Neural cell (in vitro differentiated cells): ENCODE results near the gene ANKRD63. TPM values are rescaled to one million over a fixed set of nuclear protein-coding genes. Genes with fewer than 3 reads are reported as not detected.

Source experiments
- H2AFZ ChIP-seq: fragments of 200-600, 300-800 bp; sonication (generic), shearing (Covaris generic); 2 replicates; pipeline ENCODE4 v1.6.0; 2014; ENCODE audit warnings: low read depth, mild to moderate bottlenecking, antibody characterized with exemption, low read length, moderate library complexity
- H3F3A ChIP-seq: fragments of 200-600 bp; shearing (Covaris generic); 2 replicates; pipeline ENCODE4 v1.6.1; 2016; ENCODE audit warnings: mild to moderate bottlenecking, moderate library complexity, mixed read lengths, antibody characterized with exemption, low read length; ENCODE audit not compliant: insufficient read depth, poor library complexity, severe bottlenecking
- H3K27ac ChIP-seq: fragments of 200-600, 300-800 bp; sonication (generic), shearing (Covaris generic); 2 replicates; pipeline ENCODE4 v1.5.1; 2014; ENCODE audit warnings: mild to moderate bottlenecking, low read length, moderate library complexity
- H3K27me3 ChIP-seq: fragments of 300-800, 200-600 bp; sonication (generic), shearing (Covaris generic); 2 replicates; pipeline ENCODE4 v1.6.0; 2014; ENCODE audit warnings: mild to moderate bottlenecking, low read depth, low read length, moderate library complexity; ENCODE audit not compliant: insufficient read depth
- H3K36me3 ChIP-seq: fragments of 300-800, 200-600 bp; sonication (generic), shearing (Covaris generic); 2 replicates; pipeline ENCODE4 v1.5.1; 2014; ENCODE audit warnings: mild to moderate bottlenecking, antibody characterized with exemption, low read length, moderate library complexity; ENCODE audit not compliant: insufficient read depth
- H3K4me2 ChIP-seq: fragments of 300-800, 200-600 bp; sonication (generic), shearing (Covaris generic); 2 replicates; pipeline ENCODE4 v1.6.0; 2014; ENCODE audit warnings: mild to moderate bottlenecking, low read length
- H3K4me3 ChIP-seq: fragments of 300-800, 200-600 bp; sonication (generic), shearing (Covaris generic); 2 replicates; pipeline ENCODE4 v1.5.1; 2014; ENCODE audit warnings: mild to moderate bottlenecking, low read length, moderate library complexity
- H3K79me2 ChIP-seq: fragments of 200-600 bp; shearing (Covaris generic); replicated peaks from 2 replicates; pipeline ENCODE4 v1.6.0; 2014; ENCODE audit warnings: mild to moderate bottlenecking, low read length, moderate library complexity; ENCODE audit not compliant: insufficient read depth
- H3K9ac ChIP-seq: fragments of 300-800, 200-600 bp; sonication (generic), shearing (Covaris generic); 2 replicates; pipeline ENCODE4 v1.6.1; 2016; ENCODE audit warnings: mild to moderate bottlenecking, low read length, mixed read lengths
- H3K9me2 ChIP-seq: fragments of 200-600 bp; shearing (Covaris generic); 2 replicates; pipeline ENCODE4 v1.6.1; 2016; ENCODE audit warnings: mild to moderate bottlenecking, low read length, mixed read lengths; ENCODE audit not compliant: insufficient read depth
- H3K9me3 ChIP-seq: fragments of 200-600, 300-800 bp; sonication (generic), shearing (Covaris generic); 2 replicates; pipeline ENCODE4 v1.6.1; 2016; ENCODE audit warnings: mild to moderate bottlenecking, mixed run types, low read length, moderate library complexity, mixed read lengths
- H4K20me1 ChIP-seq: fragments of 200-600 bp; shearing (Covaris generic); 2 replicates; pipeline ENCODE4 v1.6.1; 2016; ENCODE audit warnings: mild to moderate bottlenecking, mixed run types; ENCODE audit not compliant: insufficient read depth
- CTCF ChIP-seq: fragments of 450-650 bp; IDR thresholded peaks from 2 replicates; pipeline ENCODE4 v1.5.1; 2014; ENCODE audit warnings: antibody characterized with exemption, mild to moderate bottlenecking, moderate library complexity; ENCODE audit not compliant: poor library complexity, severe bottlenecking
- EP300 ChIP-seq: fragments of 450-650 bp; conservative IDR thresholded peaks from 2 replicates; pipeline ENCODE4 v1.6.1; 2014; ENCODE audit warnings: antibody characterized with exemption, mild to moderate bottlenecking, moderate library complexity; ENCODE audit not compliant: poor library complexity, severe bottlenecking
- EZH2 ChIP-seq: fragments of 200-600, 300-800 bp; shearing (Covaris generic), sonication (generic); IDR thresholded peaks from 2 replicates; pipeline ENCODE4 v1.6.1; 2014; ENCODE audit warnings: antibody characterized with exemption, low read length, borderline replicate concordance, mild to moderate bottlenecking; ENCODE audit not compliant: insufficient read depth, poor library complexity, severe bottlenecking
- MXI1 ChIP-seq: fragments of 450-650 bp; conservative IDR thresholded peaks from 2 replicates; pipeline ENCODE4 v1.6.1; 2014; ENCODE audit warnings: antibody characterized with exemption, mild to moderate bottlenecking; ENCODE audit not compliant: poor library complexity, severe bottlenecking
- POLR2AphosphoS5 ChIP-seq: IDR thresholded peaks from 2 replicates; pipeline ENCODE4 v1.6.1; 2012
- RAD21 ChIP-seq: fragments of 450-650 bp; conservative IDR thresholded peaks from 2 replicates; pipeline ENCODE4 v1.6.1; 2014; ENCODE audit warnings: antibody characterized with exemption, mild to moderate bottlenecking, moderate library complexity
- SMC3 ChIP-seq: fragments of 450-650 bp; conservative IDR thresholded peaks from 2 replicates; pipeline ENCODE4 v1.6.1; 2014; ENCODE audit warnings: antibody characterized with exemption, mild to moderate bottlenecking, moderate library complexity; ENCODE audit not compliant: poor library complexity
- TAF1 ChIP-seq: IDR thresholded peaks from 2 replicates; pipeline ENCODE4 v1.6.1; 2012; ENCODE audit warnings: low read depth
- polyA plus RNA-seq: library from polyadenylated mRNA; depleted of rRNA; stranded (reverse); fragments of >200 nt; gene quantifications from 2 replicates; pipeline ENCODE4 v1.2.3, GENCODE V29; 2014
- TF ChIP-seq, protein P1 (sequence below): IDR thresholded peaks from 2 replicates; pipeline ENCODE4 v1.6.1; 2012; ENCODE audit warnings: borderline replicate concordance

The ANKRD63 gene
- polyA plus RNA-seq, 1 donor from 2014 or later: 2.1 TPM

GRCh38 chr15:40233727-40234577 is 48.9 kb downstream of the ANKRD63 start:
- Histone ChIP-seq H3K27ac (no peak overlapping the region), H3K36me3 (no peaks in the 10 kb centered on the region)

GRCh38 chr15:40232625-40233070 is 50.2 kb downstream of the ANKRD63 start:
- no peak overlapping the region for H2AFZ ChIP-seq

More at GRCh38 chr15:40233727-40234577, 48.9 kb downstream of the ANKRD63 start:
- H3K79me2 ChIP-seq: no peaks in the 10 kb centered on the region
- H3K9ac ChIP-seq: no peak overlapping the region
- no peaks in the 10 kb centered on the region for H3K9me3 ChIP-seq
- no peak overlapping the region for H3K4me2 ChIP-seq
- H3K27me3 ChIP-seq: no peaks in the 10 kb centered on the region
- H3K9me2 ChIP-seq: no peaks in the 10 kb centered on the region
- no peak overlapping the region for H2AFZ ChIP-seq
- no peak for TF ChIP-seq EP300
- TF ChIP-seq, protein P1, sequence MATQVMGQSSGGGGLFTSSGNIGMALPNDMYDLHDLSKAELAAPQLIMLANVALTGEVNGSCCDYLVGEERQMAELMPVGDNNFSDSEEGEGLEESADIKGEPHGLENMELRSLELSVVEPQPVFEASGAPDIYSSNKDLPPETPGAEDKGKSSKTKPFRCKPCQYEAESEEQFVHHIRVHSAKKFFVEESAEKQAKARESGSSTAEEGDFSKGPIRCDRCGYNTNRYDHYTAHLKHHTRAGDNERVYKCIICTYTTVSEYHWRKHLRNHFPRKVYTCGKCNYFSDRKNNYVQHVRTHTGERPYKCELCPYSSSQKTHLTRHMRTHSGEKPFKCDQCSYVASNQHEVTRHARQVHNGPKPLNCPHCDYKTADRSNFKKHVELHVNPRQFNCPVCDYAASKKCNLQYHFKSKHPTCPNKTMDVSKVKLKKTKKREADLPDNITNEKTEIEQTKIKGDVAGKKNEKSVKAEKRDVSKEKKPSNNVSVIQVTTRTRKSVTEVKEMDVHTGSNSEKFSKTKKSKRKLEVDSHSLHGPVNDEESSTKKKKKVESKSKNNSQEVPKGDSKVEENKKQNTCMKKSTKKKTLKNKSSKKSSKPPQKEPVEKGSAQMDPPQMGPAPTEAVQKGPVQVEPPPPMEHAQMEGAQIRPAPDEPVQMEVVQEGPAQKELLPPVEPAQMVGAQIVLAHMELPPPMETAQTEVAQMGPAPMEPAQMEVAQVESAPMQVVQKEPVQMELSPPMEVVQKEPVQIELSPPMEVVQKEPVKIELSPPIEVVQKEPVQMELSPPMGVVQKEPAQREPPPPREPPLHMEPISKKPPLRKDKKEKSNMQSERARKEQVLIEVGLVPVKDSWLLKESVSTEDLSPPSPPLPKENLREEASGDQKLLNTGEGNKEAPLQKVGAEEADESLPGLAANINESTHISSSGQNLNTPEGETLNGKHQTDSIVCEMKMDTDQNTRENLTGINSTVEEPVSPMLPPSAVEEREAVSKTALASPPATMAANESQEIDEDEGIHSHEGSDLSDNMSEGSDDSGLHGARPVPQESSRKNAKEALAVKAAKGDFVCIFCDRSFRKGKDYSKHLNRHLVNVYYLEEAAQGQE: no peak
- no peak for TF ChIP-seq MXI1
- TF ChIP-seq SMC3: no peak
- TF ChIP-seq EZH2: no peak
- TF ChIP-seq RAD21: no peak
- TF ChIP-seq POLR2AphosphoS5: no peak
- TF ChIP-seq CTCF: no peak
- no peaks in the 10 kb centered on the region for H4K20me1 ChIP-seq
- no peak overlapping the region for H3K4me3 ChIP-seq
- no peaks in the 10 kb centered on the region for H3F3A ChIP-seq

More at GRCh38 chr15:40232625-40233070, 50.2 kb downstream of the ANKRD63 start:
- Histone ChIP-seq H3K4me3 (no peak overlapping the region), H4K20me1 (no peaks in the 10 kb centered on the region), H3K9me2 (no peaks in the 10 kb centered on the region), H3K36me3 (no peaks in the 10 kb centered on the region), H3K9me3 (no peaks in the 10 kb centered on the region), H3K79me2 (no peaks in the 10 kb centered on the region), H3K9ac (no peak overlapping the region), H3F3A (no peaks in the 10 kb centered on the region), H3K4me2 (no peak overlapping the region), H3K27ac (no peak overlapping the region), H3K27me3 (no peaks in the 10 kb centered on the region)
- TF ChIP-seq CTCF (no peak), POLR2AphosphoS5 (no peak), SMC3 (no peak), TAF1 (no peak), MXI1 (no peak)

Other genes with a start within 250 kb of the ANKRD63 start
- gene SRP14, start 243.9 kb downstream of the ANKRD63 start, polyA plus RNA-seq: 385 and 490 TPM in 2 replicates
- gene BMF, start 174.2 kb downstream of the ANKRD63 start, polyA plus RNA-seq: 5.7 and 5.8 TPM in 2 replicates
- gene BUB1B, start 122.0 kb downstream of the ANKRD63 start, polyA plus RNA-seq: 39.3 and 50.0 TPM in 2 replicates
- 32.4 and 38.9 TPM in 2 replicates for gene PAK6, start 44.0 kb downstream of the ANKRD63 start, polyA plus RNA-seq
- gene PLCB2, start 24.9 kb upstream of the ANKRD63 start, polyA plus RNA-seq: 7.4 and 9.2 TPM in 2 replicates
- 14.8 and 15.7 TPM in 2 replicates for gene INAFM2, start 40.6 kb upstream of the ANKRD63 start, polyA plus RNA-seq
- not detected in 2 replicates for gene CCDC9B, start 57.9 kb upstream of the ANKRD63 start, polyA plus RNA-seq
- not detected in 2 replicates for gene PHGR1, start 68.0 kb upstream of the ANKRD63 start, polyA plus RNA-seq
- gene DISP2, start 75.2 kb upstream of the ANKRD63 start, polyA plus RNA-seq: 5.0 and 26.0 TPM in 2 replicates
- gene KNSTRN, start 99.7 kb upstream of the ANKRD63 start, polyA plus RNA-seq: 34.6 and 38.3 TPM in 2 replicates
- gene IVD, start 122.7 kb upstream of the ANKRD63 start, polyA plus RNA-seq: 28.6 and 36.1 TPM in 2 replicates
- gene BAHD1, start 157.9 kb upstream of the ANKRD63 start, polyA plus RNA-seq: 22.8 and 24.3 TPM in 2 replicates
- gene CHST14, start 187.9 kb upstream of the ANKRD63 start, polyA plus RNA-seq: 0.56 and 0.71 TPM in 2 replicates